HUES64 (cell line): ENCODE measurements around the gene SEC14L1.
"Not testable (repeated sequence)": the region's sequence is repeated elsewhere in the genome, so short reads cannot be mapped to it uniquely, and the experiment has no call there.

Experiments
- H3K27ac ChIP-seq: 2 replicates; pipeline ENCODE4 v1.7.0; 2013; ENCODE audit warnings: low read depth, low read length, inconsistent platforms
- H3K27me3 ChIP-seq: 2 replicates; pipeline ENCODE4 v1.6.1; 2013; ENCODE audit warnings: mild to moderate bottlenecking, low read length; ENCODE audit not compliant: insufficient read depth
- H3K36me3 ChIP-seq: 2 replicates; pipeline ENCODE4 v1.6.1; 2013; ENCODE audit warnings: mild to moderate bottlenecking, low read length; ENCODE audit not compliant: insufficient read depth
- H3K4me1 ChIP-seq: 2 replicates; pipeline ENCODE4 v1.6.1; 2013; ENCODE audit warnings: mild to moderate bottlenecking, low read length, moderate library complexity; ENCODE audit not compliant: insufficient read depth
- H3K4me3 ChIP-seq: 2 replicates; pipeline ENCODE4 v1.5.1; 2013; ENCODE audit warnings: mild to moderate bottlenecking, low read length, moderate library complexity
- H3K9ac ChIP-seq: 2 replicates; pipeline ENCODE4 v1.6.1; 2013; ENCODE audit warnings: mild to moderate bottlenecking, low read depth, low read length
- H3K9me3 ChIP-seq: 2 replicates; pipeline ENCODE4 v1.6.1; 2013; ENCODE audit warnings: low read depth, low read length; ENCODE audit not compliant: insufficient read depth
- WGBS: fragments of 150-250, 120-280 bp; methylation state at CpG from one replicate; pipeline ENCODE4 v1.1.7; 2013; ENCODE audit warnings: missing lambda C conversion rate; 5-methylcytosine and 5-hydroxymethylcytosine counted together

Gene SEC14L1

GRCh38 chr17:77131904-77132303, 8.9 kb upstream of the SEC14L1 start:
- H3K4me1 ChIP-seq = no peaks in the 10 kb centered on the region
- no peak overlapping the region for H3K4me3 ChIP-seq
- 92% methylated on average over 5 of the region's 5 CpGs for WGBS
- H3K9me3 ChIP-seq = no peaks in the 10 kb centered on the region
- H3K9ac ChIP-seq = no peak overlapping the region
- H3K27me3 ChIP-seq = no peaks in the 10 kb centered on the region
- no peaks in the 10 kb centered on the region for H3K36me3 ChIP-seq
- H3K27ac ChIP-seq = no peak overlapping the region

- H3K27me3 ChIP-seq = no peaks in the 10 kb centered on the region
- 79% methylated on average over 9 of the region's 9 CpGs for WGBS
- H3K4me1 ChIP-seq = no peaks in the 10 kb centered on the region
- H3K4me3 ChIP-seq = no peak overlapping the region
- no peak overlapping the region for H3K9ac ChIP-seq
- no peaks in the 10 kb centered on the region for H3K36me3 ChIP-seq
- H3K9me3 ChIP-seq = 0 out of 2 replicates have a peak, but pooled peaks cover 5% of the 10 kb centered on the region
- no peak overlapping the region for H3K27ac ChIP-seq
Observed at GRCh38 chr17:77132411-77133086, 8.2 kb upstream of the SEC14L1 start.

- Histone ChIP-seq H3K27me3 (no peaks in the 10 kb centered on the region), H3K36me3 (no peaks in the 10 kb centered on the region), H3K9me3 (0 out of 2 replicates have a peak, but pooled peaks cover 8% of the 10 kb centered on the region), H3K4me1 (no peaks in the 10 kb centered on the region), H3K4me3 (no peak overlapping the region), H3K9ac (no peak overlapping the region), H3K27ac (no peak overlapping the region)
- WGBS = 93% methylated on average over 15 of the region's 15 CpGs
Observed at GRCh38 chr17:77133087-77133638, 7.6 kb upstream of the SEC14L1 start.

GRCh38 chr17:77136420-77136767, 4.4 kb upstream of the SEC14L1 start:
- no peaks in the 10 kb centered on the region for H3K27me3 ChIP-seq
- H3K4me1 ChIP-seq = peaks cover 5% of the 10 kb centered on the region; the same call in 1 of the 2 replicates
- H3K36me3 ChIP-seq = no peaks in the 10 kb centered on the region
- 96% methylated on average over 7 of the region's 8 CpGs for WGBS
- no peak overlapping the region for H3K27ac ChIP-seq
- no peak overlapping the region for H3K4me3 ChIP-seq
- H3K9me3 ChIP-seq = peaks cover 18% of the 10 kb centered on the region; the same call in 1 of the 2 replicates
- no peak overlapping the region for H3K9ac ChIP-seq

- Histone ChIP-seq H3K27ac (no peak overlapping the region), H3K36me3 (no peaks in the 10 kb centered on the region), H3K27me3 (no peaks in the 10 kb centered on the region), H3K4me3 (no peak overlapping the region), H3K4me1 (peaks cover 11% of the 10 kb centered on the region; the same call in 1 of the 2 replicates), H3K9ac (no peak overlapping the region), H3K9me3 (peaks cover 18% of the 10 kb centered on the region; the same call in 1 of the 2 replicates)
- 94% methylated on average over 1 of the region's 3 CpGs for WGBS
Observed at GRCh38 chr17:77137111-77137510, 3.7 kb upstream of the SEC14L1 start.

GRCh38 chr17:77137886-77138285, 2.9 kb upstream of the SEC14L1 start:
- not testable (repeated sequence) for H3K27ac ChIP-seq, H3K4me3 ChIP-seq, H3K9ac ChIP-seq, H3K36me3 ChIP-seq, H3K27me3 ChIP-seq
- 82% methylated on average over 3 of the region's 3 CpGs for WGBS
- peaks cover 18% of the 10 kb centered on the region; the same call in 1 of the 2 replicates for H3K9me3 ChIP-seq
- peaks cover 12% of the 10 kb centered on the region; the same call in 1 of the 2 replicates for H3K4me1 ChIP-seq

- 4% methylated on average over 67 of the region's 67 CpGs for WGBS
- Histone ChIP-seq H3K27ac (peak overlapping the region; percentile 92), H3K4me1 (peaks cover 12% of the 10 kb centered on the region; the same call in 1 of the 2 replicates), H3K4me3 (peak overlapping the region; percentile 74), H3K9me3 (peaks cover 18% of the 10 kb centered on the region; the same call in 1 of the 2 replicates), H3K36me3 (peaks cover 24% of the 10 kb centered on the region), H3K9ac (peak overlapping the region; percentile 86), H3K27me3 (no peaks in the 10 kb centered on the region)
Observed at GRCh38 chr17:77140166-77140877, 447 bp upstream of the SEC14L1 start.

GRCh38 chr17:77141846-77142449, 1.2 kb downstream of the SEC14L1 start:
- WGBS = 80% methylated on average over 9 of the region's 9 CpGs
- no peak overlapping the region; the same call in 1 of the 2 replicates for H3K27ac ChIP-seq
- peak overlapping the region; percentile 82 for H3K4me3 ChIP-seq
- no peaks in the 10 kb centered on the region for H3K27me3 ChIP-seq
- peak overlapping the region; percentile 63; the same call in 1 of the 2 replicates for H3K9ac ChIP-seq
- H3K4me1 ChIP-seq = peaks cover 26% of the 10 kb centered on the region
- H3K36me3 ChIP-seq = peaks cover 25% of the 10 kb centered on the region
- peaks cover 18% of the 10 kb centered on the region; the same call in 1 of the 2 replicates for H3K9me3 ChIP-seq

GRCh38 chr17:77142689-77143088, 1.9 kb downstream of the SEC14L1 start:
- Histone ChIP-seq H3K4me3 (no peak overlapping the region), H3K4me1 (peaks cover 34% of the 10 kb centered on the region), H3K9ac (no peak overlapping the region), H3K27ac (no peak overlapping the region), H3K36me3 (peaks cover 29% of the 10 kb centered on the region), H3K9me3 (peaks cover 13% of the 10 kb centered on the region; the same call in 1 of the 2 replicates), H3K27me3 (no peaks in the 10 kb centered on the region)
- 94% methylated on average over 8 of the region's 8 CpGs for WGBS

- Histone ChIP-seq H3K27ac (no peak overlapping the region), H3K36me3 (peaks cover 31% of the 10 kb centered on the region), H3K9ac (no peak overlapping the region), H3K9me3 (peaks cover 10% of the 10 kb centered on the region; the same call in 1 of the 2 replicates), H3K27me3 (no peaks in the 10 kb centered on the region), H3K4me1 (peaks cover 38% of the 10 kb centered on the region), H3K4me3 (no peak overlapping the region)
- 80% methylated on average over 1 of the region's 1 CpG for WGBS
Observed at GRCh38 chr17:77143306-77143705, 2.5 kb downstream of the SEC14L1 start.

GRCh38 chr17:77144227-77144626, 3.5 kb downstream of the SEC14L1 start:
- Histone ChIP-seq H3K27me3 (no peaks in the 10 kb centered on the region), H3K4me3 (no peak overlapping the region), H3K9ac (no peak overlapping the region), H3K36me3 (peaks cover 37% of the 10 kb centered on the region), H3K27ac (no peak overlapping the region), H3K4me1 (peaks cover 38% of the 10 kb centered on the region), H3K9me3 (0 out of 2 replicates have a peak, but pooled peaks cover under 1% of the 10 kb centered on the region)
- WGBS = 93% methylated on average over 4 of the region's 4 CpGs
